Calu3 (cell line): ENCODE results near the gene RARA. TPM values are rescaled to one million over a fixed set of nuclear protein-coding genes. Genes with fewer than 3 reads are reported as not detected.

Source experiments
- BruUV-seq: library from RNA; stranded (reverse); fragments of 400-500 nt; replicated peaks from 2 replicates; lab custom pipeline; 2021; lab: Mats Ljungman, UMichigan
- CTCF ChIA-PET: fragments of 300-600 bp; sonication (Branson Sonifier 250); formaldehyde crosslinking; loops from one replicate; lab custom pipeline; 2022; ENCODE audit warnings: antibody characterized with exemption; lab: Charles Lee
- DNase-seq: peaks from one replicate; pipeline ENCODE4 v3.0.0; 2022
- H3K27ac Mint-ChIP-seq: one replicate; pipeline ENCODE4 v1.8.0; 2022; ENCODE audit warnings: mixed read lengths; ENCODE audit not compliant: unreplicated experiment
- H3K27me3 Mint-ChIP-seq: one replicate; pipeline ENCODE4 v1.8.0; 2022; ENCODE audit warnings: mixed read lengths; ENCODE audit not compliant: unreplicated experiment
- H3K36me3 Mint-ChIP-seq: one replicate; pipeline ENCODE4 v1.8.0; 2022; ENCODE audit warnings: mild to moderate bottlenecking, moderate library complexity, mixed read lengths; ENCODE audit not compliant: insufficient read depth, unreplicated experiment
- H3K4me1 Mint-ChIP-seq: one replicate; pipeline ENCODE4 v1.8.0; 2022; ENCODE audit warnings: mild to moderate bottlenecking, low read depth, mixed read lengths; ENCODE audit not compliant: unreplicated experiment
- H3K4me3 Mint-ChIP-seq: one replicate; pipeline ENCODE4 v1.8.0; 2022; ENCODE audit warnings: mild to moderate bottlenecking, low read depth, moderate library complexity, mixed read lengths; ENCODE audit not compliant: unreplicated experiment
- H3K9me3 Mint-ChIP-seq: one replicate; pipeline ENCODE4 v1.8.0; 2022; ENCODE audit warnings: low read depth, mixed read lengths; ENCODE audit not compliant: unreplicated experiment
- CTCF ChIP-seq: fragments of 200-600 bp; IDR thresholded peaks from one replicate; pipeline ENCODE4 v1.8.0; 2022; ENCODE audit warnings: antibody characterized with exemption; ENCODE audit not compliant: unreplicated experiment
- intact Hi-C: fragments of 100-400 bp; cut with micrococcal nuclease; formaldehyde crosslinking; loops from one replicate; pipeline ENCODE4 v1.10.0; 2022; ENCODE audit not compliant: unreplicated experiment
- total RNA-seq: library from RNA; stranded (reverse); gene quantifications from 2 replicates; pipeline ENCODE4 v1.2.3, GENCODE V29; 2022

The RARA gene
- total RNA-seq, 1 experiment from 2014 or later = 150 TPM

DNA sequence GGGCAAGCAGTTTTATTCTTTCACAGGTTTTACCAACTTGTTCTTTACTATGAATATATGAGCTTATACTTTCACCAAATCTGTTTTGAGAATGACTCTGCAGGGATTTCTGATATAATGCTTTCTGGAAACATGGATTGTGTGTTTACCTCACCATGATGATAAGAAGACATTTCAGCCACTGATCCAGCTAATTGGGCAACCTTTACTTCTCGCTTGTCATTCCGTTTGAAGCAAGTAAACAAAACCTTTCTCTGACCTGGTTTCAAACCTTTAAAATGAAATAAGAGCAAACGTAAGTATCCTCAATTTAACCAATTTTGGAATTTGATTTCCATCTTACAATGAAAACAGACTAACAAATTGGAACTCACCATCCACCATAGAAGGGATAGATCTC, 95.0 kb downstream of the RARA start:
- BruUV-seq = no TSS peak
- CTCF ChIA-PET = interaction anchor here (0.6 to 3.5 kb wide), 6 partner anchors 9 to 156 kb away, joined by 3 to 26 read pairs (median 6); partner anchors contain the start of gene TOP2A
- H3K27ac Mint-ChIP-seq = no peak overlapping the region
- H3K9me3 Mint-ChIP-seq = no peaks in the 10 kb centered on the region
- H3K27me3 Mint-ChIP-seq = no peaks in the 10 kb centered on the region
- H3K4me1 Mint-ChIP-seq = no peaks in the 10 kb centered on the region
- H3K4me3 Mint-ChIP-seq = no peak overlapping the region
- no peak for TF ChIP-seq CTCF
- peaks cover 93% of the 10 kb centered on the region for H3K36me3 Mint-ChIP-seq
- DNase-seq = no peak
- intact Hi-C loops = loop anchor here (10.0 kb wide), 1 partner anchor 311 kb away; no protein-coding TSS in a partner anchor

Other genes with a start within 250 kb of the RARA start
- 107 and 133 TPM in 2 replicates for gene THRA, start 246.2 kb upstream of the RARA start, total RNA-seq
- gene NR1D1, start 208.6 kb upstream of the RARA start, total RNA-seq = 35.0 and 36.4 TPM in 2 replicates
- 505 and 524 TPM in 2 replicates for gene MSL1, start 187.2 kb upstream of the RARA start, total RNA-seq
- 541 and 621 TPM in 2 replicates for gene CASC3, start 168.6 kb upstream of the RARA start, total RNA-seq
- 57.9 and 86.3 TPM in 2 replicates for gene RAPGEFL1, start 131.7 kb upstream of the RARA start, total RNA-seq
- gene WIPF2, start 89.9 kb upstream of the RARA start, total RNA-seq = 327 and 376 TPM in 2 replicates
- gene CDC6, start 21.3 kb upstream of the RARA start, total RNA-seq = 567 and 645 TPM in 2 replicates
- 0.44 and 0.71 TPM in 2 replicates for gene GJD3, start 55.6 kb downstream of the RARA start, total RNA-seq
- gene TOP2A, start 108.7 kb downstream of the RARA start, total RNA-seq = 1,389 and 1,672 TPM in 2 replicates
- 33.9 and 39.2 TPM in 2 replicates for gene IGFBP4, start 134.3 kb downstream of the RARA start, total RNA-seq
- 0.21 and 0.44 TPM in 2 replicates for gene TNS4, start 192.4 kb downstream of the RARA start, total RNA-seq